ENCODE data around the gene ZC3H12D.

The ZC3H12D gene

DNA sequence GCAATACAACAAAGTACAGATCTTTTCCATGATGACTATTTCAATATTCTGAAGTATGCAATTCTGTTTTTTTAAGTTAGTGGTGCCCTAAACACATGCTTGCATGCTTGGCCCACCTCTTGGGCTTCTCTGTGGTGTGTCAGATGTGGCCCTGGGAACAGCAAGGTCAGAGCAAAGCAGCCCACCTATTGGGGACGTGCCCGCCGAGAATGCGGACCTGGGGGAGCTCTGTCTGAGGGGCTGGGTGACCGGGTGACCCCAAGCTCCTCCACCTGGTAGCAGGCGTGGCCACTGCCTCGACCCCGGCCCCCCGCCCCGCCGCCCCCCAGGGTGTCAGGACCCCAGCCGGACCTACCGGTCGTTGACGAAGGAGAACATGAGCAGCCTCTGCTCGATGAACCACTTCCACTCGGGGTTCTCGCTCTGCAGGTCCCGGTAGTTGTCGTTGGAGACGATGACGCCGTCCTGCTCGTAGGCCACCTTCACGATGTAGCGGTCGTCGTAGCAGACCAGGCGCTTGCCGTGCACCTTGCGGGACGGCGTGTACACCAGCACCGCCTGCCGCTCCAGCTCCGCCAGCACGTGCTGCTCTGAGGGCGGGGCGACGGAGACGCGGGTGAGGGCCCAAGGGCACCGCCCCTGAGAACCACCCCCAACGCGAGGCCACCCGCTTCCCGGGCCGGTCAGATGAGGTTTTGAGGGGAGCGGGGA is 28.3 kb downstream of the ZC3H12D start:
- DNase-seq (ENCODE audit: low spot score) = no peak
- TF ChIP-seq, protein P1, sequence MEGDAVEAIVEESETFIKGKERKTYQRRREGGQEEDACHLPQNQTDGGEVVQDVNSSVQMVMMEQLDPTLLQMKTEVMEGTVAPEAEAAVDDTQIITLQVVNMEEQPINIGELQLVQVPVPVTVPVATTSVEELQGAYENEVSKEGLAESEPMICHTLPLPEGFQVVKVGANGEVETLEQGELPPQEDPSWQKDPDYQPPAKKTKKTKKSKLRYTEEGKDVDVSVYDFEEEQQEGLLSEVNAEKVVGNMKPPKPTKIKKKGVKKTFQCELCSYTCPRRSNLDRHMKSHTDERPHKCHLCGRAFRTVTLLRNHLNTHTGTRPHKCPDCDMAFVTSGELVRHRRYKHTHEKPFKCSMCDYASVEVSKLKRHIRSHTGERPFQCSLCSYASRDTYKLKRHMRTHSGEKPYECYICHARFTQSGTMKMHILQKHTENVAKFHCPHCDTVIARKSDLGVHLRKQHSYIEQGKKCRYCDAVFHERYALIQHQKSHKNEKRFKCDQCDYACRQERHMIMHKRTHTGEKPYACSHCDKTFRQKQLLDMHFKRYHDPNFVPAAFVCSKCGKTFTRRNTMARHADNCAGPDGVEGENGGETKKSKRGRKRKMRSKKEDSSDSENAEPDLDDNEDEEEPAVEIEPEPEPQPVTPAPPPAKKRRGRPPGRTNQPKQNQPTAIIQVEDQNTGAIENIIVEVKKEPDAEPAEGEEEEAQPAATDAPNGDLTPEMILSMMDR (IDR thresholded peaks at IDR 0.05; ENCODE audit: extremely low read depth, missing control alignments) = no peak

DNA sequence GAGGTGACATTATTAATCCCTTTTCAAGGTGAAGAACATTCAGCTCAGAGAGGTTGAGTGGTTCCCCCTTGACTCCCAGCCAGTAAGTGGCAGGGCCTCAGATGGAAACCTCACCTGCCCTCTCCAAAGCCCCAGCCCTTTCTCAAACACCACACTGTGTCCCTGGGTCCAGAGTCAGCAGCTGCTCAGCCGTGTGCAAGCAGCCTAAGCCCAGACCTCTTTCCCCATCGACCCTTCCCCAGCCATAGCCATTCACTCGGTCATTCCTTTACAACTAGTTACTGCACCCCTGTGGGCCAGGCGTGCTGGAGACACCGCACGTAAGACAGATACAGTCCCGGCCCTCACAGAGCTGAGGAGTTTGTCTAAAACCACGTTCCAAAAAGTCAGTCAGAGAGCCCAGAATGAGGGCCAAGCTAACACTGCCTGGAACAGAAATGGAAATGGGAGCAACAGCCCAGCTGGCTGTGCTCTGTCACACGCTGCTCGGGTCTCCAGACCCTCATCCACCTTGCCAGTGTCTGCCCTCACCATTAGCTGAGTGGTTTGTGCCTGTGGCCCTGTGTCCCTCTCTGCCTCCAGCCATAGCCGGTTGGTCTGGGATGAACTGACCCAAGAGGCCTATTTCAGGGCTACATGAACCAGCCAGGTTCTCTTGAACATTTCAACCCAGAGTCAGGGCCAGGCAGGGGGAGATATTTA is 29.6 kb downstream of the ZC3H12D start:
- DNase-seq (ENCODE audit: low spot score) = no peak
- TF ChIP-seq, protein P1 (IDR thresholded peaks at IDR 0.05; ENCODE audit: extremely low read depth, missing control alignments) = no peak

DNA sequence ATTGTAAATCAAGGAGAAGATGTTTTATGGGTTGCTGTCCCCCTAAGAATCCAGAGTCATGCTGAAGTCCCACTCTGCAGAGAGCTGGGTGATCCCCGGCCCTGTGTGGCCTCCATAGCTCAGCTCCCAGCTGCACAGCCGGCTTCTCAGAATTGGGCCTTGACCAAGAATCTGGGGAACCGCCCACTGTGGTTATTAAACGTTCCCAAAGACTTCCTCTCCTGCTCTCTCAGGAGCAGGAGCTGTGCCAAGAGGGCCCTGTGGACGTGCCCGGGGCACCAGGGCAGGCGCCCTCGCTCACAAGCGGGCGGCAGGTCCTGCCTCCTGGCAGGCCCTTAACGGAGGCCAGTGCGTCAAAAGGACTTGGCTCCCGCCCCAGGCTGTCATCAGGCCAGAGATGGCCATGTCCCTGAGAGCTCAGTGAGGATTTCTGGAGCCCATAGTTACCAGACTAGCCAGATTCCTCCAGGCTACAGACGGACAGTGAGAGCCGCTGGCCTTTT is 30.4 kb downstream of the ZC3H12D start:
- TF ChIP-seq, protein P1 (IDR thresholded peaks at IDR 0.05; ENCODE audit: extremely low read depth, missing control alignments) = no peak
- no peak for DNase-seq (ENCODE audit: low spot score)

DNA sequence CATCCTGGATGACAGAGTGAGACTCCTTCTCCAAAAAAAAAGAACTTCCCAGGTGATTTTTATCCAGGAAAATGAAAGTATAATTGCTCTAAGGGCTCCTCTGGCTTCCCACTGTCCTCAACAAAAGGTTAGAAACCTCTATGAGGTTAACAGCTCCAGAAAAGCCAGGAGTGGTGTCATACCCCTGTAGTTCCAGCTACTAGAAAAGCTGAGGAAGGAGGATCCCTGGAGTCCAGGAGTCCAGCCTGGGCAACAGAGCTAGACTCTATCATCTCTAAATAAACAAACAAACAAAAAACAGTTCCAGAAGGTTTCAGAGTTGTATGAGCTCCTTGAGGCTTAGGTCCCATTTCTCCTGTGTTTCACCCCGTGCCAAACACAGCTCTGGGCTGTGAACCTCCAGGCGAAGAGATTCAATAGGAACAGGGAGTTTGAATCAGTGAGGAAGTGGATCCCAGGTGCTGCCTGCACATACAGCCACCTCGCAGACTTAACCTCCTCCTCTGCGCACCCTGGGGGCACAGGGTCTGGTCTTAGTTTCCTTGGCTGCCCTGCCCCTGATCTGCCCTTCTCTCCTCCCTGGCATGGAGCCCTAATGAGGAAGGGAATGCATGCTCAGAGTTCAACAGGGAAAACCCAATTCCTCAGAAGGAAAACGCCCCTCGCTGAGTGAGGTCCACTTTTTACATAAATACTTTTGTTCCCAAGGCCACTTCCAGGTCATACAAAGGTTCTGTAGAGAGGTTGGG is 31.0 kb downstream of the ZC3H12D start:
- TF ChIP-seq, protein P1 (IDR thresholded peaks at IDR 0.05; ENCODE audit: extremely low read depth, missing control alignments) = no peak
- no peak for DNase-seq (ENCODE audit: low spot score)

DNA sequence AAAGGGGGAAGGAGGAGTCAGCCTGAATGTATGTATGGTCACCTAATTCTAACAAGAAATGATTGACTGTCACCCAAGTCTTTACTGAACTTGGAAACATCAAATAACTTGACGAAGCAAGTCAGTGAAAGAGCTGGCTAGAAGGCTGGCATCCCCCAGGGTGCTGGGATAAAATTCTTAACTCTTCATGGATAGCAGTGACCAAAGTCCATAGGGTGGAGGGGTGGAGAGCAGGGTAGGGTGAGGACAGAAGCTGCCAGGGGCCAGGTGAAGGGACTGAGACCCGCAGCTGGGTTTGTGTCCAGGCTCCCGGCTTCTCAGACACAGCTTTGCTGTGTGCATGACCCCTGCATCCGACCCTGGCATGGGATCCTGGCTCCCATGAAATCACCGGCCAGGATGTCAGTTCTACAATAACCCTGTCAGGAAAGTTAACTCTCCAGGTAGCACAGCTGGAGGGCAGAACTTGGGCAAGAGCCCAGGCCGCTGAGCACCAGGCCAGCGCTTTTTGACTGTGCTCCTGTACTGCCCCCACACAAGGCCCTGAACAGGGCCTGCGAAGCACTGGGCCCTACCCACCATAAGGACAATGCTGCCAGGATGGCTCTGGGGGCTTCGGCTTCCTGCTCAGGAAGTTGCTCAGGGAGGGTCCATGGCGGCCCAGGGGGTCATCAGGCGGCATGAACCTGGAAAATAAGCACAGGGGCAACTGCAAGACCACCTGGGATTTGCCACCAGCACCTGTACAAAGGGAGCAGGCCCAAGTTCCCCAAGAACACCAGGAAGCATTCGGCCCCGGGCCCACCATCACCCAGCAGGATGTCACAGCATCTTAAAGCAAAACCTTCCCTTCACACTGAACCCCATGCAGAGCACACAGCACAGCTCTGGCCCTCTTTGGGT is 32.5 kb downstream of the ZC3H12D start:
- no peak for DNase-seq (ENCODE audit: low spot score)

DNA sequence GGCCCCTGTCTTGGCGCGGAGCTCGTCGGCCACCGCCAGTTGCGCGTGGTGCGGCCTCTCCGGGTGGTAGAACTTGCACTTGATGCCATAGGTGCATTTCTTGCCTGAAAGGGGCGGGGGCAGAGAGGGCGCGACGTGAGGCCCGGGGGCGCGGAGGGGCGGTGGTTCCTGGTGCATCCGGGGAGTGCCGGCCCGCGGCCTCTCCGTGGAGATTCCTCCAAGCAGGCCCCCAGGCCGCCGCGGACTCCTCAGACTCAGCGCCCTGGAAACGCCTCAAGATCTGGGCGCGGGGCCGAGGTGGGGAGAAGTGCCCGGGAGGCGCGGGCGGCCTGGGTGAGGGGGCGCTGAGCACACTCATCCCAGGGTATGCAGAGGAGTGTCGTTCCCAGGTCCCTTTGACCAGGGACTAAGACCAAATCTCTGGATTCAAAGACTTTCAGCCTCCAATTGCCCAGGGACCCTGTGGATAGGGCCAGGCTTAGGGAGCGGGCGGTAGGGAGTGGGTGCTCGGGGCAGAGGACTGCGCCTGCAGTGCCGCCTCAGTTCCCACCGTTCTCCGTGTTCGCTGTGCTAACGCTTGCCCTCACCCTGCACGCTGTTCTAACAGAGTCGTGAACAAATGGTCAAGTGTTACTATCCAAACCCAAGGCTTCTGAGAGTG is 33.3 kb downstream of the ZC3H12D start:
- DNase-seq (ENCODE audit: low spot score) = no peak
- TF ChIP-seq, protein P1 (IDR thresholded peaks at IDR 0.05; ENCODE audit: extremely low read depth, missing control alignments) = no peak

More for the DNA sequence above, 32.5 kb downstream of the ZC3H12D start:
- TF ChIP-seq, protein P1 (IDR thresholded peaks at IDR 0.05; ENCODE audit: extremely low read depth, missing control alignments) = no peak
